LNCaP clone FGC (cell line): ENCODE data around the gene ULBP2.

Experiments
- DNase-seq: peaks from one replicate; pipeline ENCODE4 v3.0.0-alpha.2; 2011; ENCODE audit warnings: low read depth
- H3K4me3 ChIP-seq: 2 replicates; pipeline ENCODE4 v1.5.1; 2011; ENCODE audit warnings: mild to moderate bottlenecking, low read depth, low read length, control low read depth
- CTCF ChIP-seq: IDR thresholded peaks from 2 replicates; pipeline ENCODE4 v1.5.1; 2012; ENCODE audit warnings: mild to moderate bottlenecking; ENCODE audit not compliant: control insufficient read depth, insufficient read depth; ENCODE audit errors: extremely low read depth

The ULBP2 gene

GRCh38 chr6:149979293-149979692 is 37.5 kb downstream of the ULBP2 start:
- H3K4me3 ChIP-seq = no peak overlapping the region
- DNase-seq = no peak
- no peak for TF ChIP-seq CTCF

GRCh38 chr6:149983145-149983544 is 41.3 kb downstream of the ULBP2 start:
- no peak for TF ChIP-seq CTCF
- no peak for DNase-seq
- H3K4me3 ChIP-seq = no peak overlapping the region

GRCh38 chr6:149984773-149985172 is 43.0 kb downstream of the ULBP2 start:
- no peak overlapping the region for H3K4me3 ChIP-seq
- TF ChIP-seq CTCF = no peak
- no peak for DNase-seq

GRCh38 chr6:149985481-149985937 is 43.7 kb downstream of the ULBP2 start:
- H3K4me3 ChIP-seq = no peak overlapping the region
- TF ChIP-seq CTCF = no peak
- DNase-seq = no peak

GRCh38 chr6:149987602-149988107 is 45.8 kb downstream of the ULBP2 start:
- no peak for DNase-seq
- H3K4me3 ChIP-seq = no peak overlapping the region
- no peak for TF ChIP-seq CTCF

GRCh38 chr6:149988550-149989346 is 46.9 kb downstream of the ULBP2 start:
- DNase-seq = no peak
- H3K4me3 ChIP-seq = no peak overlapping the region
- TF ChIP-seq CTCF = no peak
